ENCODE results near the gene FBXO24.
"Not testable (repeated sequence)": the region's sequence is repeated elsewhere in the genome, so short reads cannot be mapped to it uniquely, and the experiment has no call there.

Gene FBXO24

DNA sequence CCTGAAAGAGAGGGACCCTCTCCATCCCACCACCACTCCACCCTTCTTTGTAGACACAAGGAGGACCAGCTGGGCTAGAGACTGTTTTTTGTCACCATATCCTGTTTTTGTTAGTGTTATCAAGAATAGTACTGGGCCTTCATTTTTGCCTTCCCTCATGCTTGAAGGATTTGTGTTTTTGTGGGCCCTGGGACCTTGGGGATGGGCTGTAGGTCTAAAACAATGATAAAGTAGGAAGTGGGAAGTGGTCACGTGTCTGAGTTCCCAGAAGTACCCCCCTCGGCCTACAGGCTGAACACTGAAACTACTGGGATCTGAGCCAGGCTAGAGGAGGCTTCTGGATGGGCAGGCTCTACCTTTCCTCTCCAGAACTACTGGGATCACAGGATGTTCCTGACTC lies 38.3 kb upstream of the FBXO24 start:
- H3K9me3 ChIP-seq (ENCODE audit: insufficient read depth, low read depth, low read length): no peaks in the 10 kb centered on the region
- no peaks in the 10 kb centered on the region for H3K27me3 ChIP-seq (ENCODE audit: insufficient read depth, low read length, poor library complexity, severe bottlenecking)
- peaks cover 16% of the 10 kb centered on the region; the same call in 1 of the 2 replicates for H3K79me2 ChIP-seq (ENCODE audit: insufficient read depth, low read length)
- H3K9ac ChIP-seq (ENCODE audit: low read depth, low read length, poor library complexity, severe bottlenecking): peak overlapping the region; percentile 20
- H3F3A ChIP-seq (ENCODE audit: low read depth): no peaks in the 10 kb centered on the region
- TF ChIP-seq EZH2phosphoT487 (IDR thresholded peaks at IDR 0.05; ENCODE audit: borderline replicate concordance): no peak
- TF ChIP-seq, protein P1, sequence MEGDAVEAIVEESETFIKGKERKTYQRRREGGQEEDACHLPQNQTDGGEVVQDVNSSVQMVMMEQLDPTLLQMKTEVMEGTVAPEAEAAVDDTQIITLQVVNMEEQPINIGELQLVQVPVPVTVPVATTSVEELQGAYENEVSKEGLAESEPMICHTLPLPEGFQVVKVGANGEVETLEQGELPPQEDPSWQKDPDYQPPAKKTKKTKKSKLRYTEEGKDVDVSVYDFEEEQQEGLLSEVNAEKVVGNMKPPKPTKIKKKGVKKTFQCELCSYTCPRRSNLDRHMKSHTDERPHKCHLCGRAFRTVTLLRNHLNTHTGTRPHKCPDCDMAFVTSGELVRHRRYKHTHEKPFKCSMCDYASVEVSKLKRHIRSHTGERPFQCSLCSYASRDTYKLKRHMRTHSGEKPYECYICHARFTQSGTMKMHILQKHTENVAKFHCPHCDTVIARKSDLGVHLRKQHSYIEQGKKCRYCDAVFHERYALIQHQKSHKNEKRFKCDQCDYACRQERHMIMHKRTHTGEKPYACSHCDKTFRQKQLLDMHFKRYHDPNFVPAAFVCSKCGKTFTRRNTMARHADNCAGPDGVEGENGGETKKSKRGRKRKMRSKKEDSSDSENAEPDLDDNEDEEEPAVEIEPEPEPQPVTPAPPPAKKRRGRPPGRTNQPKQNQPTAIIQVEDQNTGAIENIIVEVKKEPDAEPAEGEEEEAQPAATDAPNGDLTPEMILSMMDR (conservative IDR thresholded peaks at IDR 0.05; ENCODE audit: low read length): no peak
- H3K4me3 ChIP-seq (ENCODE audit: low read length, poor library complexity, severe bottlenecking): no peak overlapping the region
- no peaks in the 10 kb centered on the region for H3K9me2 ChIP-seq (replicated peaks; ENCODE audit: low read depth, low read length)
- no peak overlapping the region for H3K4me2 ChIP-seq (ENCODE audit: low read depth, low read length, poor library complexity, severe bottlenecking)
- H3K4me1 ChIP-seq (ENCODE audit: insufficient read depth, low read length, poor library complexity, severe bottlenecking): peaks cover 46% of the 10 kb centered on the region
- H3K36me3 ChIP-seq (ENCODE audit: insufficient read depth, low read length): peaks cover 6% of the 10 kb centered on the region
- no peak overlapping the region for H2AFZ ChIP-seq (ENCODE audit: low read length)
- H4K20me1 ChIP-seq (ENCODE audit: insufficient read depth, low read length, poor library complexity, severe bottlenecking): no peaks in the 10 kb centered on the region

DNA sequence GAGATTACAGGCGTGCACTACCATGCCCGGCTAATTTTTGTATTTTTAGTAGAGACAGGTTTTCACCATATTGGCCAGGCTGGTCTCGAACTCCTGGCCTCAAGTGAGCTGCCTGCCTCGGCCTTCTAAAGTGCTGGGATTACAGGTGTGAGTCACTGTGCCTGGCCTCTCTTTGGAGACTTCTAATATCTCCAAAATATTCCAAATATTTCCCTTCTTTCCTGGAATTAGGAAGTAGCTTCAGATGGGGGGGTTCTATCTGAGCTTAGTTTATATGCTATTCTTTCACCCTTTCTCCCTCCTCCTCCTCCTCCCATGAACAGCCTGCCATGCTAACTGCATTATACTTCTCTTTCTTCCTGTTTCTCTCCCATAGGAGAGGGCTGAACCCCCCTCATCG lies 37.7 kb upstream of the FBXO24 start:
- not testable (repeated sequence) for H3K9me3 ChIP-seq (ENCODE audit: insufficient read depth, low read depth, low read length); H3K4me2 ChIP-seq (ENCODE audit: low read depth, low read length, poor library complexity, severe bottlenecking); H3K27me3 ChIP-seq (ENCODE audit: insufficient read depth, low read length, poor library complexity, severe bottlenecking); H3F3A ChIP-seq (ENCODE audit: low read depth); H3K9ac ChIP-seq (ENCODE audit: low read depth, low read length, poor library complexity, severe bottlenecking); H3K9me2 ChIP-seq (replicated peaks; ENCODE audit: low read depth, low read length); H4K20me1 ChIP-seq (ENCODE audit: insufficient read depth, low read length, poor library complexity, severe bottlenecking); H2AFZ ChIP-seq (ENCODE audit: low read length); H3K4me3 ChIP-seq (ENCODE audit: low read length, poor library complexity, severe bottlenecking)
- Histone ChIP-seq H3K36me3 (ENCODE audit: insufficient read depth, low read length) (peaks cover 12% of the 10 kb centered on the region), H3K4me1 (ENCODE audit: insufficient read depth, low read length, poor library complexity, severe bottlenecking) (peaks cover 44% of the 10 kb centered on the region), H3K79me2 (ENCODE audit: insufficient read depth, low read length) (peaks cover 13% of the 10 kb centered on the region; the same call in 1 of the 2 replicates)

DNA sequence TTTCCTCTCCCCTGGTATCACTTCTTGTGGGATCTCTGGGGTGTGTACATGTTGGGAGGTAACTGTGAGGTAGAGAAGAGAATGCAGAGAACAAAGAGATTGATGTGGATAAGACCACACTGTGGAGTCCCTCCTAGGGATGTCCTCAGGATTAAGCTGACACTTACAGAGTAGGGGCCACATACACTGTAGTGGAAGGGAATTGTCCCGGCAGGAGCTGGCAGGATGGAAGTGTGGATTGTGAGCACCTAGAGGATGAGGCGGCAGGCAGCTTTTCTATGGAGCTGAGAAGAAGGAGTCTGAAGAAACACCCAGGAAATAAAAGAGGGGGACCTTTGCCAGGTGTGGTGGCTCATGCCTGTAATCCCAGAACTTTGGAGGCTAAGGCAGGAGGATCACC lies 33.6 kb upstream of the FBXO24 start:
- TF ChIP-seq, protein P1 (conservative IDR thresholded peaks at IDR 0.05; ENCODE audit: low read length): no peak
- no peak for TF ChIP-seq EZH2phosphoT487 (IDR thresholded peaks at IDR 0.05; ENCODE audit: borderline replicate concordance)

DNA sequence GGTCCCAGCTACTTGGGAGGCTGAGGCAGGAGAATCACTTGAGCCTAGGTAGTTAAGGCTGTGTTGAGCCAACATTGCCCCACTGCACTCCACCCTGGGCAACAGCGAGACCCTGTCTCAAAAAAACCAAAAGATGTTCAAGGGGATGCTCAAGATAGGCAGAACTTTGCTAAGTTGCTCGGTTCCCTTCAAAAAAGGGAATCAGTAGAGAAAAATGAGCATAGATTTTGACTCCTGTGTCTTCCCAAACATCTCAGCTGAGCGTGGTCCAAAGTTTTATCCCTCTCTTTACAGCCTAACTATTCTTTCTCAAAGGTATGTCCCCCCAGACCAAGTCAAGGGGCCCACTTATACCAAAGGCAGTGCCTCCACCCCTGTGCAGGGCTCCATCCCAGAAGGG lies 33.1 kb upstream of the FBXO24 start:
- Histone ChIP-seq H3K4me2 (ENCODE audit: low read depth, low read length, poor library complexity, severe bottlenecking) (no peak overlapping the region), H3K9me3 (ENCODE audit: insufficient read depth, low read depth, low read length) (no peaks in the 10 kb centered on the region), H3K79me2 (ENCODE audit: insufficient read depth, low read length) (0 out of 2 replicates have a peak, but pooled peaks cover under 1% of the 10 kb centered on the region), H3K4me3 (ENCODE audit: low read length, poor library complexity, severe bottlenecking) (no peak overlapping the region), H3K36me3 (ENCODE audit: insufficient read depth, low read length) (peaks cover 25% of the 10 kb centered on the region), H3K27me3 (ENCODE audit: insufficient read depth, low read length, poor library complexity, severe bottlenecking) (no peaks in the 10 kb centered on the region), H2AFZ (ENCODE audit: low read length) (no peak overlapping the region), H3K9me2 (replicated peaks; ENCODE audit: low read depth, low read length) (no peaks in the 10 kb centered on the region), H3K4me1 (ENCODE audit: insufficient read depth, low read length, poor library complexity, severe bottlenecking) (peaks cover 7% of the 10 kb centered on the region), H3K9ac (ENCODE audit: low read depth, low read length, poor library complexity, severe bottlenecking) (no peak overlapping the region), H3F3A (ENCODE audit: low read depth) (no peaks in the 10 kb centered on the region), H4K20me1 (ENCODE audit: insufficient read depth, low read length, poor library complexity, severe bottlenecking) (no peaks in the 10 kb centered on the region)
- TF ChIP-seq, protein P1 (conservative IDR thresholded peaks at IDR 0.05; ENCODE audit: low read length): no peak

More for the DNA sequence above, 33.6 kb upstream of the FBXO24 start:
- H3K4me2 ChIP-seq (ENCODE audit: low read depth, low read length, poor library complexity, severe bottlenecking): no peak overlapping the region
- H3K9me3 ChIP-seq (ENCODE audit: insufficient read depth, low read depth, low read length): no peaks in the 10 kb centered on the region
- no peak overlapping the region for H3K4me3 ChIP-seq (ENCODE audit: low read length, poor library complexity, severe bottlenecking)
- no peak overlapping the region for H2AFZ ChIP-seq (ENCODE audit: low read length)
- no peaks in the 10 kb centered on the region for H3K27me3 ChIP-seq (ENCODE audit: insufficient read depth, low read length, poor library complexity, severe bottlenecking)
- H4K20me1 ChIP-seq (ENCODE audit: insufficient read depth, low read length, poor library complexity, severe bottlenecking): no peaks in the 10 kb centered on the region
- 0 out of 2 replicates have a peak, but pooled peaks cover 6% of the 10 kb centered on the region for H3K79me2 ChIP-seq (ENCODE audit: insufficient read depth, low read length)
- peaks cover 7% of the 10 kb centered on the region for H3K4me1 ChIP-seq (ENCODE audit: insufficient read depth, low read length, poor library complexity, severe bottlenecking)
- H3F3A ChIP-seq (ENCODE audit: low read depth): no peaks in the 10 kb centered on the region
- no peaks in the 10 kb centered on the region for H3K9me2 ChIP-seq (replicated peaks; ENCODE audit: low read depth, low read length)
- H3K9ac ChIP-seq (ENCODE audit: low read depth, low read length, poor library complexity, severe bottlenecking): no peak overlapping the region
- H3K36me3 ChIP-seq (ENCODE audit: insufficient read depth, low read length): peaks cover 25% of the 10 kb centered on the region

All from Loucy (cell line).